ENCODE data around the gene RABGAP1L. TPM values are rescaled to one million over a fixed set of nuclear protein-coding genes. Genes with fewer than 3 reads are reported as not detected.
"Not testable (repeated sequence)": the region's sequence is repeated elsewhere in the genome, so short reads cannot be mapped to it uniquely, and the experiment has no call there.

Gene RABGAP1L
- total and polyA plus RNA-seq, 2 donors (not counting 3 experiments of a cell fraction or from before 2014, with no cell fraction given) = 6.4 to 22.2 TPM

GRCh38 chr1:174815474-174815908 lies 656.2 kb downstream of the RABGAP1L start:
- Histone ChIP-seq H3K79me2 (ENCODE audit: control insufficient read depth, insufficient read depth, low read length) (no peaks in the 10 kb centered on the region), H2AFZ (ENCODE audit: low read depth, low read length) (no peak overlapping the region), H3K27me3 (ENCODE audit: control insufficient read depth in 2 of 2, insufficient read depth in 2 of 2, low read length in 2 of 2) (no peaks in the 10 kb centered on the region), H3K36me3 (ENCODE audit: control insufficient read depth in 2 of 2, extremely low read depth in 1 of 2, insufficient read depth in 2 of 2, low read length in 2 of 2) (no peaks in the 10 kb centered on the region), H3K4me3 (replicated peaks in 1 of 3; ENCODE audit: insufficient read depth in 1 of 3, low read depth in 1 of 3, low read length in 3 of 3) (no peak overlapping the region), H3K27ac (ENCODE audit: insufficient read depth, low read depth, low read length) (no peak overlapping the region), H3K9me1 (replicated peaks; ENCODE audit: control insufficient read depth, extremely low read depth, insufficient read depth, low read length) (no peaks in the 10 kb centered on the region), H3K9ac (replicated peaks; ENCODE audit: extremely low read depth, insufficient read depth, low read length) (no peak overlapping the region), H3K4me2 (ENCODE audit: insufficient read depth, low read length) (no peak overlapping the region), H3K9me3 (replicated peaks; ENCODE audit: control insufficient read depth, insufficient read depth, low read length) (no peaks in the 10 kb centered on the region), H3K4me1 (ENCODE audit: control insufficient read depth, extremely low read depth, insufficient read depth, low read length) (peaks cover 6% of the 10 kb centered on the region), H4K20me1 (replicated peaks; ENCODE audit: control insufficient read depth, extremely low read depth, insufficient read depth, low read length) (no peaks in the 10 kb centered on the region)
- TF ChIP-seq EZH2 (IDR thresholded peaks at IDR 0.05; ENCODE audit: borderline replicate concordance, low read depth, low read length, severe bottlenecking) = no peak
- no peak for TF ChIP-seq JUN (IDR thresholded peaks at IDR 0.05; ENCODE audit: borderline replicate concordance, insufficient read depth, insufficient read length, low read depth)
- no peak for TF ChIP-seq CTCF (IDR thresholded peaks at IDR 0.05; ENCODE audit: extremely low read depth in 1 of 2, insufficient read depth in 1 of 2, low read depth in 1 of 2, low read length in 2 of 2)
- no peak for TF ChIP-seq POLR2AphosphoS5 (IDR thresholded peaks at IDR 0.05; ENCODE audit: insufficient read depth, low read depth, low read length)
- intact Hi-C loops (cut with micrococcal nuclease) (no loop called here), dilution Hi-C loops (cut with MboI; ENCODE audit: extremely low pct_ligation_motif_present, low sequenced_read_pairs) (no loop called here)
- FAIRE-seq = no peak
- BruUV-seq (replicated peaks) = no TSS peak
- ChIA-PET POLR2A (no interaction called here), CTCF (interaction anchor here (1.0 to 1.6 kb wide), 3 partner anchors 10 to 16 kb away, joined by 3 to 9 read pairs (median 3); no protein-coding TSS in a partner anchor)
- no peak for DNase-seq (ENCODE audit: low read depth, low spot score)

- H3K27ac ChIP-seq (ENCODE audit: insufficient read depth, low read depth, low read length); FAIRE-seq; BruUV-seq (replicated peaks); DNase-seq (ENCODE audit: low read depth, low spot score); H3K4me3 ChIP-seq (replicated peaks in 1 of 3; ENCODE audit: insufficient read depth in 1 of 3, low read depth in 1 of 3, low read length in 3 of 3); H3K9ac ChIP-seq (replicated peaks; ENCODE audit: extremely low read depth, insufficient read depth, low read length); dilution Hi-C loops (cut with MboI; ENCODE audit: extremely low pct_ligation_motif_present, low sequenced_read_pairs); H3K36me3 ChIP-seq (ENCODE audit: control insufficient read depth in 2 of 2, extremely low read depth in 1 of 2, insufficient read depth in 2 of 2, low read length in 2 of 2); H3K4me1 ChIP-seq (ENCODE audit: control insufficient read depth, extremely low read depth, insufficient read depth, low read length); H3K4me2 ChIP-seq (ENCODE audit: insufficient read depth, low read length); H3K9me3 ChIP-seq (replicated peaks; ENCODE audit: control insufficient read depth, insufficient read depth, low read length); H4K20me1 ChIP-seq (replicated peaks; ENCODE audit: control insufficient read depth, extremely low read depth, insufficient read depth, low read length); intact Hi-C loops (cut with micrococcal nuclease); H3K9me1 ChIP-seq (replicated peaks; ENCODE audit: control insufficient read depth, extremely low read depth, insufficient read depth, low read length); H3K27me3 ChIP-seq (ENCODE audit: control insufficient read depth in 2 of 2, insufficient read depth in 2 of 2, low read length in 2 of 2); H2AFZ ChIP-seq (ENCODE audit: low read depth, low read length); H3K79me2 ChIP-seq (ENCODE audit: control insufficient read depth, insufficient read depth, low read length); POLR2A ChIA-PET: not testable (repeated sequence)
- CTCF ChIA-PET = interaction anchor here (1.0 kb wide), 1 partner anchor 90 kb away, joined by 3 read pairs; no protein-coding TSS in a partner anchor
Observed at GRCh38 chr1:174816621-174817020, 657.3 kb downstream of the RABGAP1L start.

Data from endothelial cell of umbilical vein (primary cell).